GM12892 (cell line): Measurements from ENCODE around the gene GNAQ.

ENCODE experiments used
- POLR2A ChIP-seq: IDR thresholded peaks from 2 replicates; pipeline ENCODE4 v1.6.1; 2011; ENCODE audit warnings: low read depth, low read length, control low read depth
- POLR2AphosphoS5 ChIP-seq: IDR thresholded peaks from 2 replicates; pipeline ENCODE4 v1.6.1; 2011; ENCODE audit warnings: low read depth, low read length, control low read depth

DNA sequence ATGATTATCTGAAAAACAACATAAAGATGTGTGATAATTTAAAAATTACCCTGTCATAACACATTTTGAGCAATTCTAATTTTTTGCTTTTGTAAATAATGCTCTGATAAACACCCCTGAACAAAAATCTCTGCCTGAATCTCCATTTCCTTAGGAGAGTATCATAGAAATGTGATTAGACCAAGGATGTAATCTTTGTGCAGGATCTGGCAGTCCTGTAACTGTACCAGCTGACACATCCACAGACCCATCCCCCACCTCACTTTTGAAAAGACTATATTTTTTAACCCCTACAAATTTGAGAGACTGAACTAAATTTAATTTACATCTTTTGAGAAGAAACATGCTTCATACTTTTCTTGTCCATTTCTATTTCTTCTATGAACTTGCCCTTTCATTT, 101.7 kb downstream of the GNAQ start:
- TF ChIP-seq POLR2AphosphoS5 (no peak), POLR2A (no peak)
